Measurements from ENCODE around the gene DAB1. TPM values are rescaled to one million over a fixed set of nuclear protein-coding genes. Genes with fewer than 3 reads are reported as not detected.
"Not testable (repeated sequence)": the region's sequence is repeated elsewhere in the genome, so short reads cannot be mapped to it uniquely, and the experiment has no call there.

DAB1 gene
- total RNA-seq, 1 experiment from 2014 or later: not detected

DNA sequence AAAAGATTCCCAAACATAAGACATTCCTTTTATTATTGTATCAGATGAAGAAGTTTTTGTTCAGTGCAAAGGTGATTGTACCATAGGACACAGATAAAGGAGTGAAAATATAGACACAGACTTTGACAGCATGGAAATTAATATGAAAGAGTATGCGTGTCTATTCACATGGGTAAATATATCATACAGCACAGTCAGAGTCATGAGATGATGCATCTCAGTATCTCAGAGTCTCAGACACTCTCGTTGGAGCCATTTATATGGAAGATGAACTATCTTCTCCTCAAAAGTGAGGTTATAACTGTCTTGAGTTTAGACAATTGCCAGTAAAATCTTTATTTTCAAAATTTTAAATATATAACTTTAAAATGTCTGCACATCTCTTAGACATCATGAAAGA lies 299.7 kb downstream of the DAB1 start:
- no peak for DNase-seq (ENCODE audit: low read depth)

- DNase-seq (ENCODE audit: low read depth): no peak
These were observed 301.8 kb downstream of the DAB1 start for GRCh38 chr1:57122031-57122430.

GRCh38 chr1:57118948-57119603 lies 304.8 kb downstream of the DAB1 start:
- DNase-seq (ENCODE audit: low read depth): no peak

DNA sequence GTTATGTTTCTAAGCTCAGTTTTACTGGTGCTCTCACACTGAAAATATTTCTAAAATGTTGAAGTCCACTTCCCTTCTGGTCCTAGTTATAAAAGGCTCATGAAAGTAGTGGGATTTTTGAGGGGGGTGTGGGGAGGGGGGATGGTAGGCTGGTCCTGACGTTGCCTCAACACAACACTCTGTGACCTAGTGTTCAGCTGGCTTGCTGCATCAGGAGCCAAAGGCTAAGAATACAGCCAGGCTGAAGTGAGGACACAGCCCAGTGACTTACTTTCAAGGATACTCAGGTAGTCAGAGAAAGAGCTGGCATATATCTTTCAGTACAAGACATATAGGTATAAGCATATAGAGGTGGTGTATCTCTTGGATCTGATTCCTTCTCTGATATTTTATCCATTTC lies 306.1 kb downstream of the DAB1 start:
- no peak for DNase-seq (ENCODE audit: low read depth)

DNA sequence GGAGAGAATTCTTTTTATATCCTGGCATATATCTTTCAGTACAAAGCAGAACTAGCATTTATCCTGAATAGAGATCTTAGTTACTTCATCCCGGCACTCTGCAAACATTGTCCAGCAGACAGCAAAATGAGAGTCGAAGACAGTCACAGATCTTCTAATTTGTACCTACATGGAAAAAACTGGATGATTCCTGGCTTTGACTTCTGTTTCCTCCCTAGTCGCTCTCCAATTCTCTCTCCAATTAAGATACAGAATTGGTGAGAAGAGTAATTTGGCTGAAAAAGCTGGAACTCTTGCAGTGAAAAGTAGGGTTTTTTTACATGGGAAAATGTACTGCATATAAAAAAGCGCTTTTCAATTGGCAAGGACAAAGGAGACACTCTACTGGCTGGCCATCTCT lies 307.0 kb downstream of the DAB1 start:
- no peak for DNase-seq (ENCODE audit: low read depth)

- no peak for DNase-seq (ENCODE audit: low read depth)
These were observed 308.7 kb downstream of the DAB1 start for GRCh38 chr1:57115030-57115614.

DNA sequence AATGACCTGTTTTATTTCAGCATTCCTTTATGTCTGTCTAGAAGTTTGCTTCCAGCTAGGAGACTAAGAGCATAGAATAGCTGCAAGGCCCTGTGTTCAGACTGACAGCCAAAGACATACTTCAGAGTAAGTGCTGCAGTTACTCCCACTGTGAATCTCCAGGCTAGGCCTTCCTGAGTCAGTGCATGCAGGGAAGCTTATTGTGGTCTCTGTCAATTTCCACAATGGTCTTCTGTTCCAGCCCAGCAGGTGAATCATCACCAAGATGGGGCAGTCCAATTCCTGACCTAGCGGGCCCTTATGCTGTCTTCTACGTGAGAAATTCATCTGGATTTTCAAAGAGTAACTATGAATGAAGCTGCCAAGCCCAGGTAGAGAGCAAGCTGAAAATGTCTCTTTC lies 311.7 kb downstream of the DAB1 start:
- DNase-seq (ENCODE audit: low read depth): peak; percentile 51

DNA sequence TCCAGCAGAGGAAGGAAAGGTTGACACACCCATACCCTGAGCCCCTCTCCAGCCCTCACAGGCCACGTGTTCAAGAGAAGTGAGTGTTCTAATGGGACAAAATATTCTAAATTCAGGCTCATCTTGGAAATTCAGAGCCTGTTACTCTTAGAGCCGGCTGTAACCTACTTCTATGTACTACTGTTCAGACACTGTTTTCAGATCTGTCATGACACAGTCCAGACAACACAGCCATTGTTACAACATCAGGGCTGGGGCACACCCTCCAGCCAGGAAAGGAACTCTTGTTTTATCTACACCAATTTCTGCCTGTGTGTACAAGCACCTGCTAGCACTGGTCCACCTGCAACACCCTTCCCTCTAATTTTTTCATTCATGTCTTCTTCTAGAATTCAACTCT lies 312.7 kb downstream of the DAB1 start:
- no peak for DNase-seq (ENCODE audit: low read depth)

GRCh38 chr1:57109883-57110282 lies 314.0 kb downstream of the DAB1 start:
- no peak for DNase-seq (ENCODE audit: low read depth)

DNA sequence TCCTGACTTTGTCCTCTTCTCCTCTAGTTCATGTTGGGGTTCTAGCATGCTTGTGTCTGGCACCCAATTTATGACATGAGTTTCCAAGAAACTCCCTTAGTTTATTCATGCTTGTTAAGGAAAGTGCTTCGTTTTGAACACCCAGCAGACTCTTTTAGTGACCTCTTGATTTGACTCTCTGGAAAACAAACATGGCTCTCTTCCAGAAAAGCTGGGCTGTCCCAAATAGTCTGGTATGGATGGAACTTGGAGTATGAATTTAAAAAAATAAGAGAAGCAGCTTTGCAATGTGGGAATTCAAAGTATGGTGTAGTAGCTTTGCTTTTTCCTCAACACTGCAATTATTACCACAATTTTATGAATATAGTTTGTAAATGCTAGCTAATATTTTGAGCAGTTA lies 314.6 kb downstream of the DAB1 start:
- no peak for DNase-seq (ENCODE audit: low read depth)

- DNase-seq (ENCODE audit: low read depth): no peak
These were observed 317.6 kb downstream of the DAB1 start for GRCh38 chr1:57106296-57106695.

- DNase-seq (ENCODE audit: low read depth): no peak
These were observed 321.1 kb downstream of the DAB1 start for GRCh38 chr1:57102561-57103326.

- no peak for DNase-seq (ENCODE audit: low read depth)
These were observed 322.7 kb downstream of the DAB1 start for GRCh38 chr1:57101209-57101608.

DNA sequence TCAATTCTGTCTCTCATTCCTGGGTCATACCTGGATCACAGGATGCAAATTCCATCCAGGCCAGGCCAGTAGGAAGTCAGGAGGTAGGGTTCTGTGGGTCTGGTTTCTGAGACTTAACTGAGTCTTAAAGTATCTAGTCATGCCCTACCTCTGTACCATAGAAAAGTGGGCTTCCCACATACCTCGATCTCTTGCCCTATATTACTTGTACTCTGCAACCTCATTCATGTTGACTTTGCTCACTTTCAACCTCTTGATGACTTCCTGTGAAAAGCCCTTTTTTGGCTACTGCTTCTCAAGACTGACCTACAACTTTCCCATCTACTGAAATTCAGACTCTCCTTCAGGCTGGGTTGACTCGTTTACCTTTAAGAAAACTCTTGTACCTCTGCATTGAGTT lies 329.1 kb downstream of the DAB1 start:
- DNase-seq (ENCODE audit: low read depth): no peak

- no peak for DNase-seq (ENCODE audit: low read depth)
These were observed 330.7 kb downstream of the DAB1 start for GRCh38 chr1:57093122-57093521.

- DNase-seq (ENCODE audit: low read depth): no peak
These were observed 332.2 kb downstream of the DAB1 start for GRCh38 chr1:57091642-57092041.

DNA sequence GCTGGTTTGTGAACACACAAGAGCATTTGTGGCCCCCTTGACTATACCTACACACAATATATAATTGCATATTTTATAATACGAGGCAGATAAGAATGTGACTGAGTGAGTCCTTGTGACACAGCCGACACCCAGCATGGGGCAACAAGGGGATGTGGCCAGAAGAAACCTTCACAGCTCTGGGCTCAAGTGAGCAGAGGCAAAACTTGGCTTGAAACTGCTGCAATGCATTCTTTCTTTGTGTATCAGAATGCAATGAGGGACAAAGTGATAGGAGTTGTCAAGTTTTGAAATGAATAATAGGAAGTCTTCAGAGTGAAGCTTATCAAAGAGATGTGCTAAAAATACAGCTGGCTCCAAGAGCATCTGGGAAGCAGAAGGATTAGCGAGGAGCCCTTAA lies 334.0 kb downstream of the DAB1 start:
- no peak for DNase-seq (ENCODE audit: low read depth)

DNA sequence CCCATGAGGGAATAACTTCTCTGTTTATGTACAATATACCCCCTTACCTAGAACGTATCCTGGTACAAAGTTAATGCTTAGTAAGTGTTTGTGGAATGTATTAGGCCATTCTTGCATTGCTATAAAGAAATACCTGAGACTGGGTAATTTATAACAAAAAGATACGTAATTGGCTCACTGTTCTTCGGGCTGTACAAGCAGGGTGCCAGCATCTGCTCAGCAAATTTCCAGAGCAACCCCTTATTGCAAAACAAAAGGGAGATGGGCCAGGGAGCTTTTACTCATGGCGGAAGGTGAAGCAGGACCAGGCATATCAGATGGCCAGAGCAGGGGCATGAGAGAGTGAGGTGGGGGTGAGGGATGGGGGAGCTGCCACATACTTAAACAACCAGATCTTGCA lies 334.6 kb downstream of the DAB1 start:
- DNase-seq (ENCODE audit: low read depth): no peak

DNA sequence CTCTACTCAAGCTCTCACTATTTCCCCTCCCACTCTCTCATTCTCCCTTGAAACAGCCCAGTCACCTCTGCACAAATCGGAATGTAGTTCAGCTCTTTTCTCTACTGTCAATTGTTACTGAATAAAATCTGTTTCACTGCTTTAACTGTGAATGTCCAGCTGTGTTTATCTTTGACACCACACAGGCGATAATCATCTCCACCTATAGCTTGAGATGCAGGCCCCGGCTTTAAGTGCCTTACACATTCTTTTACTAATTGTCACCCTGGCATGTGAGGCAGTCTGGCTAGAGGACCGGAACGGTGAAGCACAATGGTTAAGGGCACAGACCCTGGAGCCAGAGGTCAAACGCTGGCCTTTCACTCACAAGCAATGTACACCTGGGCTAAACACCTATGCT lies 335.2 kb downstream of the DAB1 start:
- no peak for DNase-seq (ENCODE audit: low read depth)

DNA sequence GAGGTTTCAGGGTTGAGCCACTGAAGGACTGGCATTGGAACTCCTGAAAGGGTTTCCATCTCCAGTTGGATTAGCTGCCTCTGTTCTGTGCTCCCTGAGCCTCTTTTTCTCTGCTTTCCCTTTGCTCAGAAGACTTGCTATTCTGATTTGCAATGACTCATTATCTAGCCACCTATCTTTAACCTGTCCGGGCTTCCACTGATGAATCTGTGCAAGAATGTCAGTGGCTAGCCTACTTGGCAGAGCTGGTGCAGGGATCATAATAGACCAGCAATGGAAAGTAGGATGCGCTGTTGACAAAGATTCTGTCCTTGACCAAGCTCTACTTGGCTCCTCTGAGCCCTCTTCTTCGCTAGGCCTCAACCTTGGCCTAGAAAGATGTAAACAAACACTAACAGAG lies 336.2 kb downstream of the DAB1 start:
- not testable (repeated sequence) for DNase-seq (ENCODE audit: low read depth)

- DNase-seq (ENCODE audit: low read depth): no peak
These were observed 337.7 kb downstream of the DAB1 start for GRCh38 chr1:57086154-57086553.

- no peak for DNase-seq (ENCODE audit: low read depth)
These were observed 339.2 kb downstream of the DAB1 start for GRCh38 chr1:57084701-57085100.

DNA sequence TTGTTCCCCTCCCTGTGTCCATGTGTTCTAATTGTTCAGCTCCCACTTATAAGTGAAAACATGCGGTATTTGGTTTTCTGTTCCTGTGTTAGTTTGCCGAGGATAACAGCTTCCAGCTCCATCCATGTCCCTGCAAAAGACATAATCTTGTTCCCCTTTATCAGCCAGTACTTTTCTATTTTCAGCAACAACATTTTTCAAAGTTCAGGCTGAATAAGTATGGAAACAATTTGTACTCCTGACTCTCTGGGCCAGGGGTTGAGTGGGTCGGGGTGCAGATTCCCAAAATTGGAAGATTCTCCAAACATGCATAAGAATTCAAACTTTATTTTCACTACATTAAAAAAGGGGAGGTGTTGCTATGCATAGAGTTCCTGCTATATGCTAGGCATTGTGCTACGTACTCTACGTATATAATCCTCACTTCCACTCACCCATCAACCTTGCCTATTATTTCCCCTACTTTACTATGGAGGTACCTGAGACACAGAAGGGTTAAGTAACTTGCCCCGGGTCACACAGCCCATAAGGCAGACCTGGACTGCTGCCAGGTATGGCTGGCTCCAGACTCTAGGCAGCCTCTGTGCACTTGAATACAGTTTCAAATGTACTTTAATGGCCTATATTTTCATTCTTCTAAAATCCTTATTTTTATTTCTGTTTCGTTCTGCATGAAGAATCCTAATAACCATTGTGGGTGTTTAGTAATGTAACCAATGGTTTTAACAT lies 341.0 kb downstream of the DAB1 start:
- DNase-seq (ENCODE audit: low read depth): no peak

All from Daoy (cell line).